Measurements from ENCODE around the gene DCAF17.
A peak's percentile ranks its signal among the peaks of the same experiment; 100 is the strongest.

DCAF17 gene

DNA sequence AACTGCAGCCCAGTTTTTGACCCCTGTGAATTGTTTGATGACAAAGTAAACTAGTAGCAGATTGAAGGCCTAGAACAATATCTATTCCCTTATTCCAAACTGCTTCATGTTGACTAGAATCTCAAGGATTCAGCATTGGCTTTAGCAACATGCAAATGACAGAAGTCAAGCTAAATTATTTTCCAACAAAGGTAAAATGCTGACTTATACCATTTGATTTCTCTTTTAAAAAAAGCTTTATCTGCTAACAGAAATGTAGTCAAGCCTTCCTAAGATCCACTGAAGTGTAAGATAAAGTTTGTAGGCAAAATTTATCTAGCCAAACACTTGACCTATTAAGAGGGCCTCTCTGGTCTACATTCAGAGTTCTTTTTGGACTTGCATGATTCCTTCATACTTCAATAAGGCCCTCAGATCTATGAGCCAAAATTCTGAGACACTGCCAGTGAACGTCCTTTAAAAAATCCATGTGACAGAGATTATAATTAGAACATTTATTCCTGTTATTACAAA, 78.7 kb downstream of the DCAF17 start:
- Histone ChIP-seq H2BK120ac (ENCODE audit: insufficient read depth, low read length, poor library complexity) (no peak overlapping the region), H4K91ac (ENCODE audit: low read depth, low read length) (no peak overlapping the region), H3K79me1 (ENCODE audit: low read length) (no peaks in the 10 kb centered on the region), H3K4me2 (ENCODE audit: low read length) (no peak overlapping the region), H4K12ac (ENCODE audit: low read depth, low read length) (no peak overlapping the region), H2BK12ac (ENCODE audit: low read length) (no peak overlapping the region), H3K4ac (ENCODE audit: low read depth, low read length) (no peak overlapping the region), H3K23ac (ENCODE audit: low read length) (no peak overlapping the region), H4K8ac (ENCODE audit: low read depth, low read length) (no peak overlapping the region), H3K9ac (ENCODE audit: low read length) (no peak overlapping the region), H2AK5ac (ENCODE audit: low read length) (no peak overlapping the region), H2AFZ (ENCODE audit: insufficient read depth, low read length, poor library complexity) (no peak overlapping the region), H3K36me3 (ENCODE audit: control insufficient read depth in 1 of 2, insufficient read depth in 2 of 2, low read length in 2 of 2) (no peaks in the 10 kb centered on the region), H2BK5ac (ENCODE audit: low read depth, low read length, poor library complexity) (no peak overlapping the region), H3K27me3 (ENCODE audit: insufficient read depth, low read length) (no peaks in the 10 kb centered on the region), H3K18ac (ENCODE audit: low read length) (no peak overlapping the region), H3K9me3 (ENCODE audit: insufficient read depth, low read depth, low read length) (peaks cover 4% of the 10 kb centered on the region), H3K14ac (ENCODE audit: low read length) (no peak overlapping the region), H3K79me2 (ENCODE audit: control insufficient read depth, insufficient read depth, low read length, poor library complexity) (no peaks in the 10 kb centered on the region), H3K27ac (ENCODE audit: low read depth, low read length) (no peak overlapping the region), H3K4me1 (ENCODE audit: control insufficient read depth in 1 of 2, insufficient read depth in 2 of 2, low read length in 2 of 2) (no peaks in the 10 kb centered on the region), H3K4me3 (ENCODE audit: low read depth, low read length) (no peak overlapping the region)
- no CpG with 5 or more reads among the region's 1 CpG for WGBS (ENCODE audit: extremely low coverage, insufficient coverage, insufficient read length)
- no peak for DNase-seq

DNA sequence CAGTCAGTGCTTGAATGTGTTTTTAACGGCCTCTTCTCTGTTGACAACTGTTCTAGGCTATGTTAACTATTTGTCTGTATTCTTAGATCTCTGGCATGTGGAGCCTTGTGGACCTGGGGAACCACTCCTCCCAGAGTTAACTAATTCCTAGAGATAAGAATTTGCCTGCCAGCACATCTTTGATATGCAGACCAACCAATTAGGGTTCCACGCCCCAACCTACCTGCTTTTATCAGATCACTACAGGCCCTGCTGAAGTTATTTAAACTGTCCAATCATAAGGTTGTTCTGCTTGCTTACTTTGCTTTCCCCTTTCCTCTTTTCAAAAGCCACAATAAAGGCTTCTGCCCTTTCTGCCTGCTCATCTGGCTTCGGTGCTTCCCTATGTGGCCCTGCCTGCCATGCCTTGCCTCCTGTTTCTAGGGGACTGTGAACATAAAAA, 79.7 kb downstream of the DCAF17 start:
- Histone ChIP-seq H2BK120ac (ENCODE audit: insufficient read depth, low read length, poor library complexity) (no peak overlapping the region), H2BK5ac (ENCODE audit: low read depth, low read length, poor library complexity) (no peak overlapping the region), H2BK12ac (ENCODE audit: low read length) (no peak overlapping the region), H3K79me2 (ENCODE audit: control insufficient read depth, insufficient read depth, low read length, poor library complexity) (no peaks in the 10 kb centered on the region), H2AFZ (ENCODE audit: insufficient read depth, low read length, poor library complexity) (no peak overlapping the region), H3K36me3 (ENCODE audit: control insufficient read depth in 1 of 2, insufficient read depth in 2 of 2, low read length in 2 of 2) (no peaks in the 10 kb centered on the region), H3K79me1 (ENCODE audit: low read length) (no peaks in the 10 kb centered on the region), H4K12ac (ENCODE audit: low read depth, low read length) (no peak overlapping the region), H3K4ac (ENCODE audit: low read depth, low read length) (no peak overlapping the region), H3K4me1 (ENCODE audit: control insufficient read depth in 1 of 2, insufficient read depth in 2 of 2, low read length in 2 of 2) (no peaks in the 10 kb centered on the region), H3K27ac (ENCODE audit: low read depth, low read length) (no peak overlapping the region), H3K27me3 (ENCODE audit: insufficient read depth, low read length) (no peaks in the 10 kb centered on the region), H3K9ac (ENCODE audit: low read length) (no peak overlapping the region), H3K4me2 (ENCODE audit: low read length) (no peak overlapping the region), H3K9me3 (ENCODE audit: insufficient read depth, low read depth, low read length) (peaks cover 4% of the 10 kb centered on the region), H3K4me3 (ENCODE audit: low read depth, low read length) (no peak overlapping the region), H2AK5ac (ENCODE audit: low read length) (no peak overlapping the region), H3K14ac (ENCODE audit: low read length) (no peak overlapping the region), H3K18ac (ENCODE audit: low read length) (no peak overlapping the region), H4K8ac (ENCODE audit: low read depth, low read length) (no peak overlapping the region), H3K23ac (ENCODE audit: low read length) (no peak overlapping the region), H4K91ac (ENCODE audit: low read depth, low read length) (no peak overlapping the region)
- DNase-seq: peak in 1 of 2 donors; percentile 48
- no CpG with 5 or more reads among the region's 3 CpGs for WGBS (ENCODE audit: extremely low coverage, insufficient coverage, insufficient read length)

DNA sequence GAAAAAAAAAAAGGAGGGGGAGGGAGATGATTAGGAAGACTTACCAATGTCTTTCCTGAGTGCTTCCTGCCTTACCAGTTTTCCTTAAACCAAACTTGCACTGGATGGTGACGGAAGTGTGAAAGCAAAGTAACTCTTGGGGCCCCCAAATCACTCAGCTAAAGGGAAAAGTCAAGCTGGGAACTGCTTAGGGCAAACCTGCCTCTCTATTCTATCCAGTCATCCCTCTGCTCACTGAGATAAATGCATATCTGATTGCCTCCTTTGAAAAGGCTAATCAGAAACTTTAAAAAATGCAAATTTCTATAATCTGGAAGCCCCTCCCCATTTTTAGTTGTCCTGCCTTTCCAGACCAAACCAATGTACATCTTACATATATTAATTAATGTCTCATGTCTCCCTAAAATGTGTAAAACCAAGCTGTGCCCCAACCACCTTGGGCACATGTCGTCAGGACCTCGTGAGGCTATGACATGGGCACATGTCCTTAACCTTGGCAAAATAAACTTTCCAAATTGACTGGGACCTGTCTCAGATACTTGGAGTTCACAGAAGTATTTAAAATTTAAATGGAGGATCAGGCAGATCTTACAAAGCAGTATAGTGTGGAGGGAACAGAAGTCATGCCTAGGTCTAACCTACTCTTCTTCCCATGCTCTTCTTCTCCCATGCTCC, 81.0 kb downstream of the DCAF17 start:
- DNase-seq: no peak
- peaks cover 5% of the 10 kb centered on the region for H3K27me3 ChIP-seq (ENCODE audit: insufficient read depth, low read length)
- H3K9me3 ChIP-seq (ENCODE audit: insufficient read depth, low read depth, low read length): peaks cover 4% of the 10 kb centered on the region
- no peak overlapping the region for H2AK5ac ChIP-seq (ENCODE audit: low read length)
- H3K36me3 ChIP-seq (ENCODE audit: control insufficient read depth in 1 of 2, insufficient read depth in 2 of 2, low read length in 2 of 2): no peaks in the 10 kb centered on the region
- H4K8ac ChIP-seq (ENCODE audit: low read depth, low read length): no peak overlapping the region
- no peak overlapping the region for H2AFZ ChIP-seq (ENCODE audit: insufficient read depth, low read length, poor library complexity)
- no peak overlapping the region for H3K4me2 ChIP-seq (ENCODE audit: low read length)
- no peak overlapping the region for H3K9ac ChIP-seq (ENCODE audit: low read length)
- H2BK120ac ChIP-seq (ENCODE audit: insufficient read depth, low read length, poor library complexity): no peak overlapping the region
- H3K23ac ChIP-seq (ENCODE audit: low read length): no peak overlapping the region
- H3K4me1 ChIP-seq (ENCODE audit: control insufficient read depth in 1 of 2, insufficient read depth in 2 of 2, low read length in 2 of 2): no peaks in the 10 kb centered on the region
- no peaks in the 10 kb centered on the region for H3K79me1 ChIP-seq (ENCODE audit: low read length)
- H3K4ac ChIP-seq (ENCODE audit: low read depth, low read length): no peak overlapping the region
- no peaks in the 10 kb centered on the region for H3K79me2 ChIP-seq (ENCODE audit: control insufficient read depth, insufficient read depth, low read length, poor library complexity)
- no peak overlapping the region for H2BK12ac ChIP-seq (ENCODE audit: low read length)
- H3K4me3 ChIP-seq (ENCODE audit: low read depth, low read length): no peak overlapping the region
- no peak overlapping the region for H3K14ac ChIP-seq (ENCODE audit: low read length)
- H2BK5ac ChIP-seq (ENCODE audit: low read depth, low read length, poor library complexity): no peak overlapping the region
- no peak overlapping the region for H3K27ac ChIP-seq (ENCODE audit: low read depth, low read length)
- H4K12ac ChIP-seq (ENCODE audit: low read depth, low read length): no peak overlapping the region
- no CpG with 5 or more reads among the region's 3 CpGs for WGBS (ENCODE audit: extremely low coverage, insufficient coverage, insufficient read length)
- H3K18ac ChIP-seq (ENCODE audit: low read length): no peak overlapping the region
- H4K91ac ChIP-seq (ENCODE audit: low read depth, low read length): no peak overlapping the region

DNA sequence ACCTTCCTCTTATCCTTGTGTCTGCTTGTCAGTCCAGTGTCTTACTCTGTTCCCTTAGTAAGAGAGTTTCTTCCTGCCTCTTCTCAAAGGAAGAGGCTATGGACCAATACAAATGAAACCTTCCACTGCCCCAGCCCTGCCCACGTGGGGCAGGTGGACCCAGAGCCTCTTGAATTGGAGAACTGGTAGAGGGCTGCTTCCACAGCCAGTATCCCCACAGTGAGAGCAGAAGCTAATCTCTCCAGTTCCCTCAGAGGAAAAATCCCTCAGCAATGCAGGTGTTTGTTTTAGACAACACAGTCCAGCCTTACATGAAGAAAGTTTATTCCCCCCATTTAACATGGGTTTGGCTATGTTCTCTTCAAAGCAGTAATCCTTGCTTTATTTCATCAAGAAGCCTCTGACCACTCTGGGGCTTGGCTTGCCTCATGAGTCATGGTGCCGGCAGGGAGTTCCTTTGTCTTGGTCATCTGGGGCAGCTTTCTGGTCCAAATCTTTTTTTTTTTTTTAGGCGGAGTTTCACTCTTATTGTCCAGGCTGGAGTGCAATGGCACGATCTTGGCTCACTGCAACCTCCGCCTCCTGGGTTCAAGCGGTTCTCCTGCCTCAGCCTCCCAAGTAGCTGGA, 81.8 kb downstream of the DCAF17 start:
- Histone ChIP-seq H3K23ac (ENCODE audit: low read length) (no peak overlapping the region), H3K79me2 (ENCODE audit: control insufficient read depth, insufficient read depth, low read length, poor library complexity) (no peaks in the 10 kb centered on the region), H3K36me3 (ENCODE audit: control insufficient read depth in 1 of 2, insufficient read depth in 2 of 2, low read length in 2 of 2) (no peaks in the 10 kb centered on the region), H3K4ac (ENCODE audit: low read depth, low read length) (no peak overlapping the region), H2BK12ac (ENCODE audit: low read length) (no peak overlapping the region), H3K14ac (ENCODE audit: low read length) (no peak overlapping the region), H4K8ac (ENCODE audit: low read depth, low read length) (no peak overlapping the region), H4K12ac (ENCODE audit: low read depth, low read length) (no peak overlapping the region), H3K9ac (ENCODE audit: low read length) (no peak overlapping the region), H2AFZ (ENCODE audit: insufficient read depth, low read length, poor library complexity) (no peak overlapping the region), H2AK5ac (ENCODE audit: low read length) (no peak overlapping the region), H3K79me1 (ENCODE audit: low read length) (no peaks in the 10 kb centered on the region), H3K18ac (ENCODE audit: low read length) (no peak overlapping the region), H2BK5ac (ENCODE audit: low read depth, low read length, poor library complexity) (no peak overlapping the region), H2BK120ac (ENCODE audit: insufficient read depth, low read length, poor library complexity) (no peak overlapping the region), H3K27ac (ENCODE audit: low read depth, low read length) (no peak overlapping the region), H3K4me2 (ENCODE audit: low read length) (no peak overlapping the region), H3K4me1 (ENCODE audit: control insufficient read depth in 1 of 2, insufficient read depth in 2 of 2, low read length in 2 of 2) (no peaks in the 10 kb centered on the region), H3K9me3 (ENCODE audit: insufficient read depth, low read depth, low read length) (peaks cover 4% of the 10 kb centered on the region), H3K4me3 (ENCODE audit: low read depth, low read length) (no peak overlapping the region), H4K91ac (ENCODE audit: low read depth, low read length) (no peak overlapping the region), H3K27me3 (ENCODE audit: insufficient read depth, low read length) (peaks cover 5% of the 10 kb centered on the region)
- DNase-seq: peak in 1 of 2 donors; percentile 8
- no CpG with 5 or more reads among the region's 6 CpGs for WGBS (ENCODE audit: extremely low coverage, insufficient coverage, insufficient read length)

Data from trophoblast cell (in vitro differentiated cells and primary cell).